HepG2 (cell line): ENCODE data around the gene AGT. TPM values are rescaled to one million over a fixed set of nuclear protein-coding genes. Genes with fewer than 3 reads are reported as not detected.

Experiments used
- BHLHE40 ChIP-seq: IDR thresholded peaks from 2 replicates; pipeline ENCODE4 v1.6.1; 2011; ENCODE audit warnings: low read length, improper control_type of control experiment
- CENPT ChIP-seq: sonication (generic); formaldehyde crosslinking; IDR thresholded peaks from 2 replicates; pipeline ENCODE4 v1.8.0; 2022; ENCODE audit warnings: low read depth, mild to moderate bottlenecking, moderate library complexity, missing genetic modification reagents
- ETV6 ChIP-seq: sonication (generic); formaldehyde crosslinking; conservative IDR thresholded peaks from 2 replicates; pipeline ENCODE4 v1.4.0; 2020; ENCODE audit warnings: missing genetic modification reagents
- KMT2B ChIP-seq: IDR thresholded peaks from 2 replicates; pipeline ENCODE4 v1.6.1; 2016; ENCODE audit warnings: missing genetic modification reagents, missing compliant biosample characterization
- MIXL1 ChIP-seq: IDR thresholded peaks from 2 replicates; pipeline ENCODE4 v1.6.1; 2016
- POLR2A ChIP-seq, 2 experiments: IDR thresholded peaks; 2 replicates each; pipeline ENCODE4 v1.6.1; 2011; ENCODE audit warnings: low read depth in 2 of 2, low read length in 2 of 2, mild to moderate bottlenecking in 1 of 2, moderate library complexity in 1 of 2; ENCODE audit not compliant: insufficient read depth in 1 of 2
- POLR2G ChIP-seq: fragments of 200-400 bp; formaldehyde crosslinking; IDR thresholded peaks from 2 replicates; pipeline ENCODE4 v1.6.1; 2018; ENCODE audit warnings: mild to moderate bottlenecking, low read depth, low read length, moderate library complexity
- SP4 ChIP-seq: sonication (generic); formaldehyde crosslinking; IDR thresholded peaks from 2 replicates; pipeline ENCODE4 v1.8.1; 2023; ENCODE audit warnings: mild to moderate bottlenecking, missing genetic modification reagents
- TBL1XR1 ChIP-seq: fragments of 150-350 bp; IDR thresholded peaks from 2 replicates; pipeline ENCODE4 v1.6.1; 2014; ENCODE audit warnings: borderline replicate concordance, low read length; ENCODE audit not compliant: partially characterized antibody
- TBX2 ChIP-seq: sonication (generic); formaldehyde crosslinking; IDR thresholded peaks from 2 replicates; pipeline ENCODE4 v1.5.0; 2020; ENCODE audit warnings: missing genetic modification reagents, mild to moderate bottlenecking, borderline replicate concordance
- XRCC5 ChIP-seq: fragments of 200-400 bp; formaldehyde crosslinking; optimal IDR thresholded peaks from 2 replicates; pipeline ENCODE3; 2017; ENCODE audit warnings: mild to moderate bottlenecking, low read length
- ZBTB2 ChIP-seq: sonication (generic); formaldehyde crosslinking; IDR thresholded peaks from 2 replicates; pipeline ENCODE4 v1.8.0; 2022; ENCODE audit warnings: low read depth, missing genetic modification reagents
- ZMYM2 ChIP-seq: sonication (generic); formaldehyde crosslinking; IDR thresholded peaks from 2 replicates; pipeline ENCODE4 v1.8.0; 2022; ENCODE audit warnings: mild to moderate bottlenecking, missing genetic modification reagents
- ZNF124 ChIP-seq: sonication (generic); formaldehyde crosslinking; IDR thresholded peaks from 2 replicates; pipeline ENCODE4 v1.4.0; 2020; ENCODE audit warnings: missing genetic modification reagents
- ZNF143 ChIP-seq: sonication (generic); formaldehyde crosslinking; IDR thresholded peaks from 2 replicates; pipeline ENCODE4 v1.4.0; 2020; ENCODE audit warnings: missing genetic modification reagents
- ZNF280D ChIP-seq: sonication (generic); formaldehyde crosslinking; IDR thresholded peaks from 2 replicates; pipeline ENCODE4 v1.5.1; 2020; ENCODE audit warnings: mild to moderate bottlenecking, missing genetic modification reagents
- ZNF430 ChIP-seq: sonication (generic); formaldehyde crosslinking; IDR thresholded peaks from 2 replicates; pipeline ENCODE4 v1.9.0; 2021; ENCODE audit warnings: mild to moderate bottlenecking, missing genetic modification reagents
- ZNF512B ChIP-seq: sonication (generic); formaldehyde crosslinking; IDR thresholded peaks from 2 replicates; pipeline ENCODE4 v1.5.1; 2020; ENCODE audit warnings: missing genetic modification reagents, mild to moderate bottlenecking, borderline replicate concordance
- ZNF543 ChIP-seq: sonication (generic); formaldehyde crosslinking; IDR thresholded peaks from 2 replicates; pipeline ENCODE4 v1.4.0; 2020; ENCODE audit warnings: mild to moderate bottlenecking, missing genetic modification reagents
- ZNF576 ChIP-seq: sonication (generic); formaldehyde crosslinking; IDR thresholded peaks from 2 replicates; pipeline ENCODE4 v1.4.0; 2020; ENCODE audit warnings: mild to moderate bottlenecking, missing genetic modification reagents
- ZNF737 ChIP-seq: sonication (generic); formaldehyde crosslinking; IDR thresholded peaks from 2 replicates; pipeline ENCODE4 v1.5.0; 2020; ENCODE audit warnings: missing genetic modification reagents, mild to moderate bottlenecking, borderline replicate concordance
- ZNF75D ChIP-seq: sonication (generic); formaldehyde crosslinking; IDR thresholded peaks from 2 replicates; pipeline ENCODE4 v1.8.1; 2023; ENCODE audit warnings: missing genetic modification reagents, mild to moderate bottlenecking, borderline replicate concordance
- ZNF768 ChIP-seq: sonication (generic); formaldehyde crosslinking; IDR thresholded peaks from 2 replicates; pipeline ENCODE4 v1.4.0; 2020; ENCODE audit warnings: missing genetic modification reagents
- ZNF775 ChIP-seq: sonication (generic); formaldehyde crosslinking; IDR thresholded peaks from 2 replicates; pipeline ENCODE4 v1.4.0; 2020; ENCODE audit warnings: missing genetic modification reagents, mild to moderate bottlenecking, moderate library complexity, borderline replicate concordance
- ZSCAN21 ChIP-seq: sonication (generic); formaldehyde crosslinking; IDR thresholded peaks from 2 replicates; pipeline ENCODE4 v1.8.0; 2022; ENCODE audit warnings: mild to moderate bottlenecking, missing genetic modification reagents, moderate library complexity, borderline replicate concordance
- ZSCAN9 ChIP-seq: IDR thresholded peaks from 2 replicates; pipeline ENCODE4 v1.6.1; 2016; ENCODE audit warnings: borderline replicate concordance
- polyA plus RNA-seq, 8 experiments: library from polyadenylated mRNA; depleted of rRNA in 3 of 8; stranded (reverse) in 7 of 8; unstranded in 1 of 8; fragments of >200 nt; fragmentation: Illumina TruSeq in 4 of 8; extraction: Trizol in 4 of 8; gene quantifications; 2 replicates each; pipeline versions ENCODE4 v1.2.1 to v1.2.3, GENCODE V29; 2011 to 2016; ENCODE audit warnings: low read depth in 4 of 8, missing spikeins in 1 of 8, mixed read lengths in 1 of 8; ENCODE audit not compliant: insufficient read depth in 1 of 8
- total RNA-seq, 5 experiments: library from RNA; depleted of rRNA; stranded (reverse); fragments of >200 nt; fragmentation: Illumina TruSeq; extraction: Trizol; gene quantifications; 2 replicates each; pipeline ENCODE4 v1.2.3, GENCODE V29; 2016; ENCODE audit warnings: low read depth in 1 of 5

The AGT gene
- total and polyA plus RNA-seq, 2 of the 13 experiments (the other 11 are each of a cell fraction or from before 2014, with no cell fraction given), result 892 to 2,071 TPM

GRCh38 chr1:230760360-230760827, 46.5 kb upstream of the AGT start (continued):
- TF ChIP-seq ZBTB2 (no peak), ZNF280D (CRISPR knock-in tag) (no peak), ZMYM2 (no peak), ZNF576 (CRISPR knock-in tag) (no peak), SP4 (no peak), ZNF143 (CRISPR knock-in tag) (no peak), POLR2A (IDR thresholded peaks at IDR 0.05; ENCODE audit: insufficient read depth in 1 of 2, low read depth in 2 of 2, low read length in 2 of 2) (no peak), CENPT (CRISPR knock-in tag) (no peak), MIXL1 (no peak), ZNF430 (CRISPR knock-in tag) (0 out of 2 replicates have a peak, but pooled peaks have one; percentile 32), BHLHE40 (no peak), ZSCAN9 (CRISPR knock-in tag) (no peak), TBL1XR1 (no peak), TBX2 (CRISPR knock-in tag) (no peak), ZSCAN21 (CRISPR knock-in tag) (no peak), XRCC5 (peak; percentile 26), KMT2B (CRISPR knock-in tag) (no peak), ZNF75D (CRISPR knock-in tag) (no peak), ETV6 (CRISPR knock-in tag) (no peak), ZNF768 (CRISPR knock-in tag) (no peak), ZNF124 (CRISPR knock-in tag) (no peak), ZNF737 (no peak), ZNF512B (CRISPR knock-in tag) (0 out of 2 replicates have a peak, but pooled peaks have one; percentile 63), POLR2G (no peak), ZNF775 (no peak), ZNF543 (CRISPR knock-in tag) (peak; percentile 67; the same call in 1 of the 2 replicates)
